Measurements from ENCODE around the gene MRPL39.

GRCh38 chr21:25573409-25574206 lies 33.7 kb downstream of the MRPL39 start:
- TF ChIP-seq POLR2A (IDR thresholded peaks at IDR 0.05) = no peak
- no peak for TF ChIP-seq CTCF (IDR thresholded peaks at IDR 0.05)
